Measurements from ENCODE around the gene NCOA4. TPM values are rescaled to one million over a fixed set of nuclear protein-coding genes. Genes with fewer than 3 reads are reported as not detected.

Gene NCOA4
- total RNA-seq, 1 donor from 2014 or later: 78.6 TPM

DNA sequence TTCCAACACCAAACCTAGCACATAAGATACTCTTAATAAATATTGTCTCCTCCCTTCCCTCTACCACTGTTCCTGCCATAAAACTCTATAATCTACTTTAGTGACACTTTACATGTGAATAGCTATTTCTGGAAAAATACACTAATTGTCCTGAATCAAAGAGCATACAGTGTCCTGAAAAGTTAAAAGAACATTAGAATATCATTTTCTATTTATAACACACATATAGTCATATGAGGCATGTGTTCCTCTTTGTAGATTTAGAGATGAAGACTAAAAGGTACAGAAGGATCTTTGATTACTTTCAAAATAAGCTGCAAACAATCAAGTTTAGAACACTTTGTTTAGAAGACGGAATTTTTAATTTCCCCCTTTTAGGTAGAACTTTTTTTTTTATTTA is 13.6 kb downstream of the NCOA4 start:
- H3K9me3 Mint-ChIP-seq: no peaks in the 10 kb centered on the region
- no peak for DNase-seq (ENCODE audit: low read depth, low spot score)
- H3K4me1 Mint-ChIP-seq: peaks cover 5% of the 10 kb centered on the region
- TF ChIP-seq, protein P1, sequence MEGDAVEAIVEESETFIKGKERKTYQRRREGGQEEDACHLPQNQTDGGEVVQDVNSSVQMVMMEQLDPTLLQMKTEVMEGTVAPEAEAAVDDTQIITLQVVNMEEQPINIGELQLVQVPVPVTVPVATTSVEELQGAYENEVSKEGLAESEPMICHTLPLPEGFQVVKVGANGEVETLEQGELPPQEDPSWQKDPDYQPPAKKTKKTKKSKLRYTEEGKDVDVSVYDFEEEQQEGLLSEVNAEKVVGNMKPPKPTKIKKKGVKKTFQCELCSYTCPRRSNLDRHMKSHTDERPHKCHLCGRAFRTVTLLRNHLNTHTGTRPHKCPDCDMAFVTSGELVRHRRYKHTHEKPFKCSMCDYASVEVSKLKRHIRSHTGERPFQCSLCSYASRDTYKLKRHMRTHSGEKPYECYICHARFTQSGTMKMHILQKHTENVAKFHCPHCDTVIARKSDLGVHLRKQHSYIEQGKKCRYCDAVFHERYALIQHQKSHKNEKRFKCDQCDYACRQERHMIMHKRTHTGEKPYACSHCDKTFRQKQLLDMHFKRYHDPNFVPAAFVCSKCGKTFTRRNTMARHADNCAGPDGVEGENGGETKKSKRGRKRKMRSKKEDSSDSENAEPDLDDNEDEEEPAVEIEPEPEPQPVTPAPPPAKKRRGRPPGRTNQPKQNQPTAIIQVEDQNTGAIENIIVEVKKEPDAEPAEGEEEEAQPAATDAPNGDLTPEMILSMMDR (conservative IDR thresholded peaks at IDR 0.05): no peak
- no peak overlapping the region for H3K27ac Mint-ChIP-seq (ENCODE audit: unreplicated experiment)
- no peaks in the 10 kb centered on the region for H3K27me3 Mint-ChIP-seq (ENCODE audit: low read depth)
- no peak overlapping the region for H3K4me3 Mint-ChIP-seq
- H3K36me3 Mint-ChIP-seq (ENCODE audit: low read depth): peaks cover 12% of the 10 kb centered on the region

DNA sequence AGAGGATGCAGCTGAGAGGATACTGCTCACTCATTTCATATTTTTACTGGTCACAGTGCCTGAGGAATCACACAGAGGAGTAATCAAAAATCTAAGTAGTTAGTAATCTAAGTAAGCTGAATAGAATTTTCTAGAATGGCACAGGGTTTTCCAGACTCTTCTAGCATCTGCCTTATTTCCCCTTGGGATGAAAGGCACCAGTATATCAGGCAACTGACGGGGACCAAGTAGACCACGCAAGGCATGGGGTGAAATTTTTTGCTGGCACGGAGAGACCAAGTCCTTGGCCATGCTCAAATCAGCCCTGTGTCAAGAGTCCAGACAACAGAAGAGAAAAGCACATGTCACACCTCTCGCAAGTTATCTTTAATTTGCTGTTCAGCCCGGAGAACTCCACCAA is 14.2 kb downstream of the NCOA4 start:
- Mint-ChIP-seq H3K27ac (ENCODE audit: unreplicated experiment) (no peak overlapping the region), H3K27me3 (ENCODE audit: low read depth) (no peaks in the 10 kb centered on the region), H3K36me3 (ENCODE audit: low read depth) (peaks cover 12% of the 10 kb centered on the region), H3K9me3 (no peaks in the 10 kb centered on the region), H3K4me1 (peaks cover 5% of the 10 kb centered on the region), H3K4me3 (no peak overlapping the region)
- TF ChIP-seq, protein P1 (conservative IDR thresholded peaks at IDR 0.05): no peak
- DNase-seq (ENCODE audit: low read depth, low spot score): no peak

DNA sequence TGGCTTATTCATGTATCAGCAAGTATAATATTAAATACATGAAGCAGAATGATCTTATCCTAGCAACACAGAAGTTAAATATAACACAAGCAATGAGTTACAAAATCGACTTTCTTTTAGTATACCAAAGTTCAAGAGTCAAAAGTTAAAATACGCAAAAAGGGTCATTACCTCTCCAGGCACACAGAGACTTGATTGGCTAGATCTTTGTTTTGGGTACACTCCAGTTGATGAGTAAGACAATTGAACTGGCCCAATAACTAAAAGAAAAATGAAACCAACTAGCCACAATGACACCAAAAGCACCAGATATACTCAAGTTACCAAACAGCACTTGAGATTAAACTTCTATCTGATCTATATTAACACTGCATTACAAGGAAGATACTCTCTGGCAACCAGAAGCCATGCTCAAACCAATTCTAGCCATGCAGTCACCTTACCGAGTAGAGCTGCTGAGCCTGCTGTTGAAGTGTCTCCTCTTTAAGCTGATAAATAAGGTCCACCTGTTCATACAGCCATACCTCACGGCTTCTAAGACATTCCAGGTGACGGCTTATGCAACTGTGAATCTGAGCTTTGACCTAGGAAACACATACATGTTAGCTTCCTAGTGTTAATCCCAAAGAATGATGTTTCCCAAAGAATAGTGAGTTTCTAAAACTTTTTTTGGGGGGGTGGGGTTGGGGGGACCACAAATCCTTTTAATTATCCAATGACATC is 15.6 kb downstream of the NCOA4 start:
- peaks cover 12% of the 10 kb centered on the region for H3K36me3 Mint-ChIP-seq (ENCODE audit: low read depth)
- H3K27ac Mint-ChIP-seq (ENCODE audit: unreplicated experiment): no peak overlapping the region
- H3K4me1 Mint-ChIP-seq: peaks cover 3% of the 10 kb centered on the region
- no peak for DNase-seq (ENCODE audit: low read depth, low spot score)
- no peaks in the 10 kb centered on the region for H3K27me3 Mint-ChIP-seq (ENCODE audit: low read depth)
- no peaks in the 10 kb centered on the region for H3K9me3 Mint-ChIP-seq
- H3K4me3 Mint-ChIP-seq: no peak overlapping the region
- TF ChIP-seq, protein P1 (conservative IDR thresholded peaks at IDR 0.05): no peak

DNA sequence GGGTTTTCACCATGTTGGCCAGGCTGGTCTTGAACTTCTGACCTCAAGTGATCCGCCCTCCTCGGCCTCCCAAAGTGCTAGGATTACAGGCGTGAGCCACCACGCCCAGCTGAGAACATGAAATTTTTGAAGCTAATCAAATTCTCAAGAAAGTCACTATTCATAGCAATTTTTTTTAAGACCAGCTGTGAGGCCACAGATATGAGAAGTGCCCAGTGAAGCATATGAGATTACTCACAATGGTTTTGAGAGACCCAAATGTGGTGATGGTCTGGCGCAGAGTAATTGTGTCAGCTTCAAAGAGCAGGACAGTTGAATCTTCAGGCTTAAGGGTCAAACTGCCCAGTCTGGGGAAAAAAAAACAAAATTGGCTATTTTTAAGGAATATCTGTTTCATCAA is 16.2 kb downstream of the NCOA4 start:
- TF ChIP-seq, protein P1 (conservative IDR thresholded peaks at IDR 0.05): no peak
- peaks cover 12% of the 10 kb centered on the region for H3K36me3 Mint-ChIP-seq (ENCODE audit: low read depth)
- no peaks in the 10 kb centered on the region for H3K9me3 Mint-ChIP-seq
- no peak for DNase-seq (ENCODE audit: low read depth, low spot score)
- no peak overlapping the region for H3K27ac Mint-ChIP-seq (ENCODE audit: unreplicated experiment)
- H3K4me3 Mint-ChIP-seq: no peak overlapping the region
- H3K27me3 Mint-ChIP-seq (ENCODE audit: low read depth): no peaks in the 10 kb centered on the region
- no peaks in the 10 kb centered on the region for H3K4me1 Mint-ChIP-seq

DNA sequence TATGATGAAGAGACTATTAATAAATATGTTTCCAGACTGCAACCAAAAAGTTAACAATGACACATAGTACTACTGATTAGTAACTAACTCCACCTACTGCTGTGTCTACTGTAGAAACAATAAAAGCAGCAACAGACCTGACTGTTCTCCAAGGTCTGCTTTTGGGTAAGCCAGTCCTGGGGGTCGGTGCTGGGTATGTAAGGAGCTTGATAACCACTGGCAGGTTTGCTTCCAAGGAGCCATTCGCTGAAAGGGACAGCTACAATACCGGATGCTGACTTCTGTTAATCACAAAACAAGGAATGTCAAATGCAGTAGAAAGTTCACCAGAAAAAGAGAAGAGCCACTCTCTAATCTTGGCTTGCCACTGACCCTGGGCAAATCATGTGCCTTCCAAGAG is 17.7 kb downstream of the NCOA4 start:
- no peaks in the 10 kb centered on the region for H3K9me3 Mint-ChIP-seq
- peaks cover 22% of the 10 kb centered on the region for H3K36me3 Mint-ChIP-seq (ENCODE audit: low read depth)
- TF ChIP-seq, protein P1 (conservative IDR thresholded peaks at IDR 0.05): no peak
- no peak overlapping the region for H3K4me3 Mint-ChIP-seq
- DNase-seq (ENCODE audit: low read depth, low spot score): no peak
- no peaks in the 10 kb centered on the region for H3K27me3 Mint-ChIP-seq (ENCODE audit: low read depth)
- H3K27ac Mint-ChIP-seq (ENCODE audit: unreplicated experiment): no peak overlapping the region
- H3K4me1 Mint-ChIP-seq: no peaks in the 10 kb centered on the region

Measured in neural crest cell (in vitro differentiated cells).